Ascending aorta (tissue), 2 donors: Measurements from ENCODE around the gene RPP25. TPM values are rescaled to one million over a fixed set of nuclear protein-coding genes. Genes with fewer than 3 reads are reported as not detected.

Experiments
- DNase-seq, 2 donors: peaks; one replicate each; pipeline ENCODE4 v3.0.0-alpha.2; 2019; ENCODE audit warnings: low spot score in 2 of 2
- H3K27ac ChIP-seq, 2 donors: fragments of 200-600 bp; sonication (generic); one replicate each; pipeline ENCODE4 v1.5.1; 2016 to 2017; ENCODE audit warnings: mild to moderate bottlenecking in 1 of 2
- H3K27me3 ChIP-seq: fragments of 200-600 bp; sonication (generic); one replicate; pipeline ENCODE4 v1.5.1; 2017
- H3K36me3 ChIP-seq, 2 donors: fragments of 200-600 bp; sonication (generic); one replicate each; pipeline ENCODE4 v1.5.1; 2016
- H3K4me1 ChIP-seq, 2 donors: fragments of 200-600 bp; sonication (generic); one replicate each; pipeline ENCODE4 v1.5.1; 2016 to 2017; ENCODE audit warnings: mild to moderate bottlenecking in 1 of 2
- H3K4me3 ChIP-seq, 2 donors: fragments of 200-600 bp; sonication (generic); one replicate each; pipeline ENCODE4 v1.5.1; 2016 to 2017; ENCODE audit warnings: mild to moderate bottlenecking in 1 of 2
- H3K9me3 ChIP-seq, 2 donors: fragments of 200-600 bp; sonication (generic); one replicate each; pipeline ENCODE4 v1.5.1; 2016
- intact Hi-C: fragments of 100-400 bp; cut with DNase I; formaldehyde crosslinking; loops from one replicate; pipeline ENCODE4 v1.15.1; 2023
- total RNA-seq: library from RNA; depleted of rRNA; stranded (reverse); fragments of >200 nt; gene quantifications from one replicate; pipeline ENCODE4 v1.1.0, GENCODE V29; 2016
- TF ChIP-seq, protein P1 (sequence below), 3 experiments: fragments of 200-600 bp in 2 of 3; fragments of 450-650 bp in 1 of 3; sonication (generic) in 2 of 3; IDR thresholded peaks; one replicate each; pipeline ENCODE4 v1.5.1; 2016 to 2019; ENCODE audit warnings: antibody characterized with exemption in 3 of 3, mild to moderate bottlenecking in 1 of 3, moderate library complexity in 1 of 3

RPP25 gene
- total RNA-seq, 1 donor from 2014 or later = 28.4 TPM

DNA sequence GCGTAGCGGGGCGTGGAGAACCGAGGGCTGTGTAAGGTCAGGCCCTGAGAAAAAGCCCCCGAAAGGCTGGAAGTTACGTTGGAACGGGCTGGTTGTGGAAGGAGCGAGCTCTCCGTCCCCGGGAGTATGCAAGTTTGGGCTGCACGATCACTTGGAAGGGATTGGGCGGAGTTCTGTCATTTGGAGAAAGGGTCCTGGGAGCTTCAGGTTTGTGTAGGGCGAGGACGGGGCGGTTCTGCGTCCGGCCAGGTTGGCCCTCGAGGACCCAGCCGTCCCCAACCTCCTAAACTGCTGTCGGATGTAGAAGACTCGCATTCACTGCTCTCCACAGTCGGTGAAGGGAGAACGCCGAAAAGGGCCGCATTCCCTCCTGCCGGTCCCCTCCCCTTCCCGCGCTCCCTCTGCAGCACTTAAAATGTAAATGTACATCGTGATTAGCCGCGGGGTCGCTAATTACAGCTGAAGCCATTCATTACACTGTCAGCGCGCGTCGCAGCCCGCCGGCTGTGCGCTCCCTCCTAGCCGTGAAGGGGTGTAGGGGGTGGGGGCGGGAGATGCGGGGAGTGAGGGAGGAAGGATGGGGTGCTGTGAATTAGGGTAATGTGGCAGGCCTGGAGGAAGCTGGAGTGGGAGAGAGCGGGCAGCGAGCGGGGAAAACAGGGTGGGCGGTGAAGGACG, 2.5 kb upstream of the RPP25 start:
- TF ChIP-seq, protein P1, sequence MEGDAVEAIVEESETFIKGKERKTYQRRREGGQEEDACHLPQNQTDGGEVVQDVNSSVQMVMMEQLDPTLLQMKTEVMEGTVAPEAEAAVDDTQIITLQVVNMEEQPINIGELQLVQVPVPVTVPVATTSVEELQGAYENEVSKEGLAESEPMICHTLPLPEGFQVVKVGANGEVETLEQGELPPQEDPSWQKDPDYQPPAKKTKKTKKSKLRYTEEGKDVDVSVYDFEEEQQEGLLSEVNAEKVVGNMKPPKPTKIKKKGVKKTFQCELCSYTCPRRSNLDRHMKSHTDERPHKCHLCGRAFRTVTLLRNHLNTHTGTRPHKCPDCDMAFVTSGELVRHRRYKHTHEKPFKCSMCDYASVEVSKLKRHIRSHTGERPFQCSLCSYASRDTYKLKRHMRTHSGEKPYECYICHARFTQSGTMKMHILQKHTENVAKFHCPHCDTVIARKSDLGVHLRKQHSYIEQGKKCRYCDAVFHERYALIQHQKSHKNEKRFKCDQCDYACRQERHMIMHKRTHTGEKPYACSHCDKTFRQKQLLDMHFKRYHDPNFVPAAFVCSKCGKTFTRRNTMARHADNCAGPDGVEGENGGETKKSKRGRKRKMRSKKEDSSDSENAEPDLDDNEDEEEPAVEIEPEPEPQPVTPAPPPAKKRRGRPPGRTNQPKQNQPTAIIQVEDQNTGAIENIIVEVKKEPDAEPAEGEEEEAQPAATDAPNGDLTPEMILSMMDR (IDR thresholded peaks at IDR 0.05) = no peak
- Histone ChIP-seq H3K36me3 (no peaks in the 10 kb centered on the region), H3K27ac (peak overlapping the region; percentile 91 to 94), H3K4me1 (peaks cover 7 to 16% of the 10 kb centered on the region in 2 donors), H3K9me3 (no peaks in the 10 kb centered on the region), H3K27me3 (no peaks in the 10 kb centered on the region), H3K4me3 (peak overlapping the region; percentile 71 to 84)
- intact Hi-C loops = loop anchor here (2.0 to 10.0 kb wide), 4 partner anchors 64 to 584 kb away; partner anchors contain the start of genes ARID3B, CLK3 and PPCDC
- DNase-seq = no peak

DNA sequence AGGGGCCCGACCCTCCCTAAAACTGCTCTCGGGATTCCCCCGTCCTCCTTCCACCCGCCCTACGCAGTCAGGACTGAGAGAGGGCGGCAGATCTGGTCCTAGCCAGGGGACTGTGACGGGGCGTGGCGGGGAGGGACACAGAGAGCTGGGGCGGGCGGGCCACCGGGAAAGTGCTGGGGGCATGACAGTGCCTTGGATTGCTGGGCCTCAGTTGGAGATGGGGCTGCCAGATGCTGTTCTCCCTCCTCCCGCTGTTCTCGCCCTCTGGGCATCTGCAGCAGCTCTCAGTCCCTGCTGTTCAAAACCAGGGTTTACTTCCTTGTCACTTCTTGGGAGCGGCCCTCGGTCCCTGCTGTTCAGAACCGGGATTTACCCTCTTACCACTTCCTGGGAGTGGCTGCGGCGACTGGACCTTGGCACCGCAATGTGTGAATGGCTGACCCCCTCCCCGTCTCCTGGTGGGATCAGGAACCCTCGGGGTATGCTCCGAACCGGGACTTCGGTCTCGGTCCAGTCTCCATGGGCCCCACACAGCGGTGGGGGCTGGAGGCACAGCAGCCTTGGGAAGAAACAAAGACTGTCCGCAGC, 1.8 kb upstream of the RPP25 start:
- TF ChIP-seq, protein P1 (IDR thresholded peaks at IDR 0.05) = peak in 2 of 3 experiments; percentile 31 to 37
- Histone ChIP-seq H3K36me3 (no peaks in the 10 kb centered on the region), H3K4me3 (peak overlapping the region; percentile 71 to 84), H3K27ac (peak overlapping the region; percentile 91 to 94), H3K27me3 (no peaks in the 10 kb centered on the region), H3K9me3 (no peaks in the 10 kb centered on the region), H3K4me1 (peaks cover 7 to 16% of the 10 kb centered on the region in 2 donors)
- peak in 1 of 2 donors; percentile 83 for DNase-seq
- intact Hi-C loops = loop anchor here (2.0 to 10.0 kb wide), 4 partner anchors 64 to 584 kb away; partner anchors contain the start of genes ARID3B, CLK3 and PPCDC

DNA sequence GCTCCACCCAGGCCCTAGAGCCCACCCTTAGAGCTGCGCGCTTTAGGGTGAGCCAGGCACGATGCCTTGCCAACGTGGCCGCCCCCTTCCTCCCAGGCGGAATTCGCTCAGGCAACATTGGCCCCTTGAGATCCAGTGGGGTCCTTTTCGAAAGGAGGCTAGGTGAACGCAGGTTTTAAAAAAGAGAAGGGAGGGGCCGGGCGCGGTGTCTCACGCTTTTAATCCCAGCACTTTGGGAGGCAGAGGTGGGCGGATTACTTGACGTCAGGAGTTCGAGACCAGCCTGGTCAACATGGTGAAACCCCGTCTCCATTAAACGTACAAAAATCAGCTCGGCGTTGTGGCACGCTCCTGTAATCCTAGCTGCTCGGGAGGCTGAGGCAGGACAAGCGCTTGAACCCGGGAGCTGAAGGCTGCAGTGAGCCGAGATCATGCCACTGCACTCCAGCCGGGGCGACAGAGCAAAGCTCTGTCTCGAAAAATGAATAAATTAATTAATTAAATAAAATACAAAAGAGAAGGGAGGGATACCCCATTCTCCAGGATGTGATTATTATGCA, 984 bp upstream of the RPP25 start:
- intact Hi-C loops = loop anchor here (2.0 to 10.0 kb wide), 5 partner anchors 65 to 583 kb away; partner anchors contain the start of genes ARID3B, CLK3 and PPCDC

DNA sequence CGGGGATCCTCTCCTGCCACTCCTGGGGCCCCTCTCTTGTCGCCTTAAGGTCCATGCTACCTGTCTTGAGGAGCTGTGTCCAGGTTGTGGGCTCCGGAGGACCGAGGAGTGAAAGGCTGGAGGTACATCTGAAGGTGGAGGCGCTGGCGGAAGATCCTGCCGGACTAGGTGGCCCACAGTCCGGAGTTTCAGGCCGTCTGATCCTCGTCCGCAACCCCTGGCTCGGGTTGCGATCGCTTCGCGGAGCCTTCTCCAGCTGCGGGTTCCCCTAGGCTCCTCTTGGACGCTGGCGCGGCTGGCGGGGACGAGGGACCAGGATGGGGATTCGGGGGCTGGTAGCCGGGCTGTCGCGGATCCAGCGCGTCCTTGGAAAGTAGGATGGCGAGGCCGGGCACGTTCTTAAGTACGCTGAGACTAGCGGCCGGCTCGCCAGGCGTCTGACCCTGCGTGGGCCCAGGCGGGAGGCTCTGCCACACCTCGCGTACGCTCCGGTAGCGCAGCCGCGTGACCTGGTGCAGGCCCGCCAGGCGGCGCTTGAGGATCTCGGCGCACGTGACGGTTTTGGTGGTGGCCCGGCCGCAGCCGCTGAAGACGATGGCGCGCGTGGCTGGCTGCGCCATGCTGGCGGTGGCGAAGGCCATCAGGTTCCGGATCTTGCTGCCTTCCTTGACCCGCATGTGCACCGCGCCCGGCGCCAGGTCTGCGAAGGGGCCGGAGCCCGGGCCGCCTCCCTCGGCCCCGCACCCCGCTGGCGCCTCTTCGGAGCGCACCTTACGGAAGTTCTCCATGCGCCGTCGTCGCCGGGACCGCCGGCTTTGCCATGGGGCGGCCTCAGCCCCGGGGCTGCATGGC, 550 bp downstream of the RPP25 start:
- H3K4me1 ChIP-seq = peaks cover 7 to 16% of the 10 kb centered on the region in 2 donors
- TF ChIP-seq, protein P1 (IDR thresholded peaks at IDR 0.05) = peak; percentile 46 to 69 (median 52)
- peak overlapping the region; percentile 91 to 94 for H3K27ac ChIP-seq
- peak overlapping the region; percentile 71 to 84 for H3K4me3 ChIP-seq
- H3K36me3 ChIP-seq = no peaks in the 10 kb centered on the region
- peak in 1 of 2 donors; percentile 86 for DNase-seq
- intact Hi-C loops = loop anchor here (1.0 to 10.0 kb wide), 6 partner anchors 18 to 581 kb away; partner anchors contain the start of genes ARID3B, CLK3, COX5A and FAM219B
- no peaks in the 10 kb centered on the region for H3K9me3 ChIP-seq
- no peaks in the 10 kb centered on the region for H3K27me3 ChIP-seq

More for the DNA sequence above, 984 bp upstream of the RPP25 start:
- no peak for DNase-seq
- peak overlapping the region; percentile 71 to 84 for H3K4me3 ChIP-seq
- no peaks in the 10 kb centered on the region for H3K9me3 ChIP-seq
- TF ChIP-seq, protein P1 (IDR thresholded peaks at IDR 0.05) = no peak
- no peaks in the 10 kb centered on the region for H3K36me3 ChIP-seq
- H3K4me1 ChIP-seq = peaks cover 7 to 16% of the 10 kb centered on the region in 2 donors
- peak overlapping the region; percentile 91 to 94 for H3K27ac ChIP-seq
- no peaks in the 10 kb centered on the region for H3K27me3 ChIP-seq

DNA sequence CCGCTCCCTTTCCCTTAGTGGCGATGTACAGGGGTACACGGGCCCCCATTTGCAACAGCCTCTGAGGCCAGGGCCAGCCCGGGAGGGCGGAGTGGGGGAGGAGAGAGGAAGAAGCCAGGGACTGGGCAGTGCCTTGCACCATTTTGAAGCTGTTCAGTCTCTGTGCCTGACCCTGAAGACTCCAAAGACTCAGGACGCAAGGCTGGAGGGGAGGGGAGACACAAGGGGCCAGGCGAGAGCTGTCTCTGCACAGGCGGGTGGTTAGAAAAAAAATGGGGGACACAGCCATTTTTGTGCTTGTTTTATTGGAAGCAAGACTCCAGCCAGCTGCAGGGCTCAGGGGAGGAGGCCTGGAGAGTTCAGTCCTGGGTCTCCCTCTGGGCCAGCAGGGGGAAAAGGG, 1.6 kb downstream of the RPP25 start:
- no peak overlapping the region for H3K27ac ChIP-seq
- TF ChIP-seq, protein P1 (IDR thresholded peaks at IDR 0.05) = no peak
- no peak for DNase-seq
- intact Hi-C loops = loop anchor here (5.0 to 10.0 kb wide), 3 partner anchors 340 to 580 kb away; partner anchors contain the start of genes ARID3B and CLK3
- peak overlapping the region in 1 of 2 donors; percentile 71 for H3K4me3 ChIP-seq
- H3K9me3 ChIP-seq = no peaks in the 10 kb centered on the region
- H3K27me3 ChIP-seq = no peaks in the 10 kb centered on the region
- H3K36me3 ChIP-seq = no peaks in the 10 kb centered on the region
- H3K4me1 ChIP-seq = peaks cover 7 to 18% of the 10 kb centered on the region in 2 donors
